ENCODE results near the gene SLC25A36. TPM values are rescaled to one million over a fixed set of nuclear protein-coding genes. Genes with fewer than 3 reads are reported as not detected.

SLC25A36 gene
- total RNA-seq = 10 to 100 TPM; 35.1 to 63.3 (median 54.3) TPM

GRCh38 chr3:140941434-140942220 lies at the start of gene SLC25A36:
SLC25A36 (plus strand) TSS chr3:140941836; CDS start chr3:140942055, 219 bp downstream.
- peak within 1 kb of the TSS; percentile 84 for H3K4me3 ChIP-seq (ENCODE audit: low read depth, poor library complexity, severe bottlenecking)
- WGBS, 2 donors = 0% methylated on average over 28 to 56 of the region's 72 CpGs
- intact Hi-C loops (cut with DNase I; ENCODE audit: low total_unique reads) = no loop called here
- DNase-seq (ENCODE audit: low spot score in 2 of 2) = peak; percentile 97 to 99
- peak in 1 of 2 donors; percentile 69 for TF ChIP-seq POLR2A (IDR thresholded peaks at IDR 0.05)
- TF ChIP-seq, protein P1, sequence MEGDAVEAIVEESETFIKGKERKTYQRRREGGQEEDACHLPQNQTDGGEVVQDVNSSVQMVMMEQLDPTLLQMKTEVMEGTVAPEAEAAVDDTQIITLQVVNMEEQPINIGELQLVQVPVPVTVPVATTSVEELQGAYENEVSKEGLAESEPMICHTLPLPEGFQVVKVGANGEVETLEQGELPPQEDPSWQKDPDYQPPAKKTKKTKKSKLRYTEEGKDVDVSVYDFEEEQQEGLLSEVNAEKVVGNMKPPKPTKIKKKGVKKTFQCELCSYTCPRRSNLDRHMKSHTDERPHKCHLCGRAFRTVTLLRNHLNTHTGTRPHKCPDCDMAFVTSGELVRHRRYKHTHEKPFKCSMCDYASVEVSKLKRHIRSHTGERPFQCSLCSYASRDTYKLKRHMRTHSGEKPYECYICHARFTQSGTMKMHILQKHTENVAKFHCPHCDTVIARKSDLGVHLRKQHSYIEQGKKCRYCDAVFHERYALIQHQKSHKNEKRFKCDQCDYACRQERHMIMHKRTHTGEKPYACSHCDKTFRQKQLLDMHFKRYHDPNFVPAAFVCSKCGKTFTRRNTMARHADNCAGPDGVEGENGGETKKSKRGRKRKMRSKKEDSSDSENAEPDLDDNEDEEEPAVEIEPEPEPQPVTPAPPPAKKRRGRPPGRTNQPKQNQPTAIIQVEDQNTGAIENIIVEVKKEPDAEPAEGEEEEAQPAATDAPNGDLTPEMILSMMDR (IDR thresholded peaks at IDR 0.05) = peak in 1 of 3 donors; percentile 12

DNA sequence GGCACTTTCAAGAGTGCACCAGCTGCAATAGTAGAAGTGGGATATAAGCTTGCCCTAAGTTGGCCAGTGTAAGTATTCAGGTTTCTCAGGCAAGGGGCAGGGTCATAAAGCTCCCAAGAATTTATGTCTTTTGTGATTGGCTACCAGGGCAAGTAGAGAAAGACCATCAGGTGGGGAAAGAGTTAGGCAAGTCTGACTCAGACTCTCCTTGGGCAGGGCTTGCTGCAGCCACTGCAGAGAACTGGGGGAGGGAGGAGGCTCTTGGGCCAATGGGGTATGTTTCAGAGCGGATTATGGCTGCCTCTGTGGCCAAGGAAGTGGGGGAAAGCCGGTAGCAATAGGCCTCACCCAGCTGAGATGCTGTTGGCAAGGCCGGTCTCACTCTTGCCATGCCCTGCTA lies 44.6 kb upstream of the SLC25A36 start:
- DNase-seq (ENCODE audit: low spot score in 2 of 2) = peak in 1 of 2 donors; percentile 29
- intact Hi-C loops (cut with DNase I; ENCODE audit: low total_unique reads) = loop anchor here (1.0 to 10.0 kb wide), 2 partner anchors 9 to 208 kb away; no protein-coding TSS in a partner anchor
- TF ChIP-seq, protein P1 (IDR thresholded peaks at IDR 0.05) = no peak
- no peak for TF ChIP-seq POLR2A (IDR thresholded peaks at IDR 0.05)
- WGBS, 2 donors = 58 to 60% methylated on average over 3 of the region's 3 CpGs
- no peak overlapping the region for H3K4me3 ChIP-seq (ENCODE audit: low read depth, poor library complexity, severe bottlenecking)

GRCh38 chr3:140898340-140899180 lies 43.1 kb upstream of the SLC25A36 start:
- intact Hi-C loops (cut with DNase I; ENCODE audit: low total_unique reads) = loop anchor here (10.0 kb wide), 1 partner anchor 206 kb away; no protein-coding TSS in a partner anchor
- peak in 1 of 2 donors; percentile 14 for DNase-seq (ENCODE audit: low spot score in 2 of 2)
- H3K4me3 ChIP-seq (ENCODE audit: low read depth, poor library complexity, severe bottlenecking) = no peak overlapping the region
- WGBS, 2 donors = 35 to 51% methylated on average over 3 of the region's 3 CpGs
- no peak for TF ChIP-seq POLR2A (IDR thresholded peaks at IDR 0.05)
- TF ChIP-seq, protein P1 (IDR thresholded peaks at IDR 0.05) = peak in 1 of 3 donors; percentile 28

DNA sequence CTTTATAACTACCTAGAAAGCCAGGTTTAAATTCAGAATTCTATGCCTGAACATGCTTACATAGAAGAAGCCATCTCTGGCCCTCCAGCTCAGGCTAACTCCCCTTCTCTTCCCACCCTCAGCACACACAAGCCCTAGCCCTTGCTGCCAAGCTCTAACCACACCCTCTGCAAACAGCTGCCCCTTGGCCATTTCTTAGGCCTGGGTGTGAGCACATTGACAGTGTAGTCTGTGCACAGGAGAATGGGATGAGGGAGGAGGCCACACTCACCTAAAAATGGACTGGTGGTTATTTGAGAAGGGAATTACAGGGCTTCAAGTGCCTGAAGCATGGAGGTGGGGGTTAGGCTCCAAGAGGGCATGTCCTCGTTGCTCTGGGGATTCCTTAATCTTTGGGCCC lies 42.3 kb upstream of the SLC25A36 start:
- peak in 1 of 2 donors; percentile 29 for DNase-seq (ENCODE audit: low spot score in 2 of 2)
- TF ChIP-seq, protein P1 (IDR thresholded peaks at IDR 0.05) = no peak
- no peak overlapping the region for H3K4me3 ChIP-seq (ENCODE audit: low read depth, poor library complexity, severe bottlenecking)
- intact Hi-C loops (cut with DNase I; ENCODE audit: low total_unique reads) = loop anchor here (10.0 kb wide), 1 partner anchor 205 kb away; no protein-coding TSS in a partner anchor
- 45 to 67% methylated on average over 1 of the region's 1 CpG for WGBS, 2 donors

DNA sequence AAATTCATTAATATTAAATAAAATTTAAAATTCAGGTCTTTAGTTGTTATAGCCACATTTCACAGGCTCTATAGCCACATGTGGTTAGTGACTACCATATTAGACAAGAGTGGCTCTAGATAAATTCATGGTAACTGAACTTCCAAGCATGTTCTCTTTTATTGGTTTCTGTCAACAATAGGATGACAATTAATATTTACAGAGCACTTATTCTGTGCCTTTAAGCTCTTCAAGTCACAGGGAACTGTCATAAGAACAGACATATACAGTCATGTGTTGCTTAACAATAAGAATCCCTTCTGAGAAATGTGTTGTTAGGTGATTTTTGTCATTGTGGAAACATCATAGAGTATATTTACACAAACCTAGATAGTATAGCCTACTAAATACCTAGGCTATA lies 38.8 kb upstream of the SLC25A36 start:
- no peak for TF ChIP-seq POLR2A (IDR thresholded peaks at IDR 0.05)
- intact Hi-C loops (cut with DNase I; ENCODE audit: low total_unique reads) = no loop called here
- no peak for DNase-seq (ENCODE audit: low spot score in 2 of 2)
- H3K4me3 ChIP-seq (ENCODE audit: low read depth, poor library complexity, severe bottlenecking) = no peak overlapping the region

DNA sequence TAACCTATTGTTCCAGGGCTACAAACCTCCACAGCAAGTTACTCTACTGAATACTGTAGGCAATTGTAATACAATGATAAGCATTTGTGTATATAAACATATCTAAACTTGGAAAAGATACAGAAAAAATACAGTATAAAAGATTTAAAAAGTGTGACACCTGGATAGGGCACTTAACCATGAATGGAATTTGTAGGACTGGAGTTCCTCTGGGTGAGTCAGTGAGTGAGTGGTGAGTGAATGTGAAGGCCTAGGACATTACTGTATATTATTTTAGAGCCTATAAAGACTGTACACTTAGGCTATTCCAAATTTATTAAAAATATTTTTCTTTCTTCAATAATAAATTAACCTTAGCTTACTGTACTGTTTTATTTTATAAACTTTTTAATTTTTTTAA lies 38.4 kb upstream of the SLC25A36 start:
- no peak for DNase-seq (ENCODE audit: low spot score in 2 of 2)
- no peak overlapping the region for H3K4me3 ChIP-seq (ENCODE audit: low read depth, poor library complexity, severe bottlenecking)
- no peak for TF ChIP-seq POLR2A (IDR thresholded peaks at IDR 0.05)
- TF ChIP-seq, protein P1 (IDR thresholded peaks at IDR 0.05) = no peak
- intact Hi-C loops (cut with DNase I; ENCODE audit: low total_unique reads) = no loop called here

Measured in lower leg skin (tissue), 4 donors.